Activated naive CD4-positive, alpha-beta T cell treated with anti-CD3 and anti-CD28 coated beads, Interleukin-2, amount 50 U/mL, for 24 hours (primary cell): Measurements from ENCODE around the gene SIRT1.
"Not testable (repeated sequence)": the region's sequence is repeated elsewhere in the genome, so short reads cannot be mapped to it uniquely, and the experiment has no call there.

ENCODE experiments used
- H3K27ac Mint-ChIP-seq: one replicate; pipeline ENCODE4 v1.8.0; 2021; ENCODE audit warnings: mild to moderate bottlenecking, mixed read lengths
- H3K27me3 Mint-ChIP-seq: one replicate; pipeline ENCODE4 v1.8.0; 2021; ENCODE audit warnings: mixed read lengths
- H3K36me3 Mint-ChIP-seq: one replicate; pipeline ENCODE4 v1.8.0; 2021; ENCODE audit warnings: mixed read lengths
- H3K4me1 Mint-ChIP-seq: one replicate; pipeline ENCODE4 v1.8.0; 2021; ENCODE audit warnings: mixed read lengths
- H3K4me3 Mint-ChIP-seq: one replicate; pipeline ENCODE4 v1.8.0; 2021; ENCODE audit warnings: mild to moderate bottlenecking, mixed read lengths
- H3K9me3 Mint-ChIP-seq: one replicate; pipeline ENCODE4 v1.8.0; 2021; ENCODE audit warnings: mixed read lengths

Gene SIRT1

GRCh38 chr10:67921065-67921464 is 36.6 kb downstream of the SIRT1 start:
- peaks cover 5% of the 10 kb centered on the region for H3K36me3 Mint-ChIP-seq
- H3K27ac Mint-ChIP-seq: peak overlapping the region; percentile 48
- H3K4me1 Mint-ChIP-seq: peaks cover 15% of the 10 kb centered on the region
- H3K27me3 Mint-ChIP-seq: no peaks in the 10 kb centered on the region
- no peak overlapping the region for H3K4me3 Mint-ChIP-seq
- no peaks in the 10 kb centered on the region for H3K9me3 Mint-ChIP-seq

GRCh38 chr10:67923551-67923950 is 39.1 kb downstream of the SIRT1 start:
- H3K4me1 Mint-ChIP-seq: no peaks in the 10 kb centered on the region
- peak overlapping the region; percentile 17 for H3K27ac Mint-ChIP-seq
- no peaks in the 10 kb centered on the region for H3K9me3 Mint-ChIP-seq
- H3K27me3 Mint-ChIP-seq: no peaks in the 10 kb centered on the region
- peaks cover 10% of the 10 kb centered on the region for H3K36me3 Mint-ChIP-seq
- H3K4me3 Mint-ChIP-seq: no peak overlapping the region

DNA sequence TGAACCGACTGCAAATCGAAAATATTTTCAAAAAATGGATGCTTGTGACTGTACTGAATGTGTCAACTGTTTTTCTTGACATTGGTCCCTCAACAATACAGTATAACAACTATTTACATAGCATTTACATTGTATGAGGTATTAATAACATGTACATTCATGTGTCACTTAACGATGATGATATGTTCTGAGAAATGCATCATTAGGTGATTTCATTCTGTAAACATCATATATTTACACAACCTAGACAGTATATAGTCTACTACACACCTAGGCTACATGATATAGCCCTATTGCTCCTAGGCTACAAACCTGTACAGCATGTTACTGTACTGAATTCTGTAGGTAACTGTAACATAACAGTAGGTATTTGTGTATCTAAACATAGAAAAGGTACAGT is 39.7 kb downstream of the SIRT1 start:
- H3K27ac Mint-ChIP-seq: no peak overlapping the region
- peaks cover 10% of the 10 kb centered on the region for H3K36me3 Mint-ChIP-seq
- H3K4me3 Mint-ChIP-seq: no peak overlapping the region
- H3K4me1 Mint-ChIP-seq: no peaks in the 10 kb centered on the region
- no peaks in the 10 kb centered on the region for H3K9me3 Mint-ChIP-seq
- H3K27me3 Mint-ChIP-seq: no peaks in the 10 kb centered on the region

GRCh38 chr10:67925449-67926005 is 41.1 kb downstream of the SIRT1 start:
- H3K9me3 Mint-ChIP-seq: no peaks in the 10 kb centered on the region
- H3K4me1 Mint-ChIP-seq: no peaks in the 10 kb centered on the region
- peaks cover 9% of the 10 kb centered on the region for H3K36me3 Mint-ChIP-seq
- no peaks in the 10 kb centered on the region for H3K27me3 Mint-ChIP-seq
- no peak overlapping the region for H3K4me3 Mint-ChIP-seq
- peak overlapping the region; percentile 46 for H3K27ac Mint-ChIP-seq

GRCh38 chr10:67926951-67927350 is 42.5 kb downstream of the SIRT1 start:
- H3K27ac Mint-ChIP-seq: no peak overlapping the region
- no peak overlapping the region for H3K4me3 Mint-ChIP-seq
- H3K36me3 Mint-ChIP-seq: peaks cover 9% of the 10 kb centered on the region
- no peaks in the 10 kb centered on the region for H3K9me3 Mint-ChIP-seq
- no peaks in the 10 kb centered on the region for H3K4me1 Mint-ChIP-seq
- H3K27me3 Mint-ChIP-seq: no peaks in the 10 kb centered on the region

GRCh38 chr10:67933199-67933598 is 48.7 kb downstream of the SIRT1 start:
- H3K27me3 Mint-ChIP-seq: no peaks in the 10 kb centered on the region
- no peak overlapping the region for H3K4me3 Mint-ChIP-seq
- H3K27ac Mint-ChIP-seq: no peak overlapping the region
- H3K36me3 Mint-ChIP-seq: peaks cover 11% of the 10 kb centered on the region
- H3K4me1 Mint-ChIP-seq: no peaks in the 10 kb centered on the region
- no peaks in the 10 kb centered on the region for H3K9me3 Mint-ChIP-seq

DNA sequence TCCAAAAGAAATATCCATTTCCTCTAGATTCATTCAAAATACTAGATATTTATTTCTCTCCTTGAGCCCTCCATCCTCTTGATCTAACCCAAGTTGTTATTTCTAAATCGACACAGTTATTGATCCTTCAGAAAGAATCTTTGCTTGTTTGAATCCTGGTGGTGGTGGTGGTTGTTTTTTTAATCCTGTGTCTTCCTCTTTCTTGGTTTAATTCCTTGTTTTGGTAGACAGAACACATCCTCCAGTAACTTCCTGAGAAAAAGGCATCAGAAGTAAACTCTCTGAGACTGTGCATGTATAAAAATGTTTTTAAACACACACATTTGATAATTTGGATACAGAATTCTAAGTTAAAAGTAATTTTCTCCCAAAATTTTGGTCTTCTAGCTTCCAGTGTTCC is 49.9 kb downstream of the SIRT1 start:
- Mint-ChIP-seq H3K27ac (peak overlapping the region; percentile 55), H3K4me1 (no peaks in the 10 kb centered on the region), H3K36me3 (peaks cover 11% of the 10 kb centered on the region), H3K27me3 (no peaks in the 10 kb centered on the region), H3K4me3 (no peak overlapping the region), H3K9me3 (no peaks in the 10 kb centered on the region)

DNA sequence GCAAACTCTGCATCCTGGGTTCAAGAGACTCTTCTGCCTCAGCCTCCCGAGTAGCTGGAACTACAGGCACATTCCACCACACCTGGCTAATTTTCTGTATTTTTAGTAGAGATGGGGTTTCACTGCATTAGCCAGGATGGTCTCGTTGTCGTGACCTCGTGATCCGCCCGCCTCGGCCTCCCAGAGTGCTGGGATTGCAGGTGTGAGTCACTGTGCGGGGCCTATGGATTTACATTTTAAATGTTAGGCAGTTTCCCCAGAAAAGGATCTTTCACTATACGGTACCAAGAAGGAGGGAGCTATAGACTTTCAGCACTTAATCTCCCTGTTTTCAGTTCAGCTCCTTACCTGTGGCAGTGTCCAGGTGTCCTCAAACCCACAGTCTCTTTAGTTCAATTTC is 50.8 kb downstream of the SIRT1 start:
- Mint-ChIP-seq H3K36me3 (peaks cover 11% of the 10 kb centered on the region), H3K9me3 (no peaks in the 10 kb centered on the region)

DNA sequence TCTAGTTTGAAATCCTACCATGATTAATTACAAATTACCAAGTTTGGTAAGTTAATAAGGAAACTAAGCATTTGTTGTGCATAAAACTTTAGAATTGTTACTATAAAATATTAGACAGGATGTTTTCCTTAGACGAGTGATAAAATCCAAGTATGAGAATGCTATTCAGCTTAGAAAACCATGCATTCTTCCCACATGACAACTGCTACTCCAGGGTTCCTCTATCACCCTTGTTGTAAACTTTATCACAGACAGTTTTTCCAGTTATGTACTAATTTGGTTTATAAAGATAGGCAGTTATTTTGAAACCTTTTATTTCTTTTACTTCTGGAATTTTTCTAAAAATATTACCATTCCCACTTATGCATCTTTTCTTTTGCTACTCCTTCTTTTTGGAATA is 52.0 kb downstream of the SIRT1 start:
- no peak overlapping the region for H3K27ac Mint-ChIP-seq
- no peaks in the 10 kb centered on the region for H3K27me3 Mint-ChIP-seq
- no peaks in the 10 kb centered on the region for H3K9me3 Mint-ChIP-seq
- H3K4me3 Mint-ChIP-seq: no peak overlapping the region
- H3K4me1 Mint-ChIP-seq: no peaks in the 10 kb centered on the region
- peaks cover 11% of the 10 kb centered on the region for H3K36me3 Mint-ChIP-seq

More for the DNA sequence above, 50.8 kb downstream of the SIRT1 start:
- no peak overlapping the region for H3K4me3 Mint-ChIP-seq
- no peak overlapping the region for H3K27ac Mint-ChIP-seq
- H3K4me1 Mint-ChIP-seq: no peaks in the 10 kb centered on the region
- no peaks in the 10 kb centered on the region for H3K27me3 Mint-ChIP-seq

DNA sequence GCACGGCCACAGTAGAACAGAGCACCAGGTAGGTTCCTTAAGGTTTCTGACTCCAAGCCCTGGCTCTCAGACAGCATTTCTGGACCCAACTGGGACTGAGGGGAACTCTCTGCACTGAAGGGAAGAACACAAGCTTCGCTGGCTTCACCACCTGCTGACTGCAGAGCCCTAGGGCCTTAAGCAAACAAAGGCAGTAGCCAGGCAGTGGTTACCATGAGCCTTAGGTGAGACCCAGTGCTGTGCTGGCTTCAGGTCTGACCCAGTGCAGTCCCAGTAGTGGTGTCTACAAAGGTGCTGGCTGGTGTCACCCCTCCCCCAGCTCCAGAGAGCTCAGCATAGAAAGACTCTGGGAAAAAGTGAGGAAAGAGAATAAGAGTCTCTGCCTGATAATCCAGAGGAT is 59.5 kb downstream of the SIRT1 start:
- Mint-ChIP-seq H3K36me3 (peaks cover 27% of the 10 kb centered on the region), H3K4me3 (no peak overlapping the region), H3K9me3 (peaks cover 5% of the 10 kb centered on the region), H3K27me3 (no peaks in the 10 kb centered on the region), H3K27ac (no peak overlapping the region), H3K4me1 (peaks cover 12% of the 10 kb centered on the region)

GRCh38 chr10:67955614-67956013 is 71.2 kb downstream of the SIRT1 start:
- H3K27ac Mint-ChIP-seq: no peak overlapping the region

DNA sequence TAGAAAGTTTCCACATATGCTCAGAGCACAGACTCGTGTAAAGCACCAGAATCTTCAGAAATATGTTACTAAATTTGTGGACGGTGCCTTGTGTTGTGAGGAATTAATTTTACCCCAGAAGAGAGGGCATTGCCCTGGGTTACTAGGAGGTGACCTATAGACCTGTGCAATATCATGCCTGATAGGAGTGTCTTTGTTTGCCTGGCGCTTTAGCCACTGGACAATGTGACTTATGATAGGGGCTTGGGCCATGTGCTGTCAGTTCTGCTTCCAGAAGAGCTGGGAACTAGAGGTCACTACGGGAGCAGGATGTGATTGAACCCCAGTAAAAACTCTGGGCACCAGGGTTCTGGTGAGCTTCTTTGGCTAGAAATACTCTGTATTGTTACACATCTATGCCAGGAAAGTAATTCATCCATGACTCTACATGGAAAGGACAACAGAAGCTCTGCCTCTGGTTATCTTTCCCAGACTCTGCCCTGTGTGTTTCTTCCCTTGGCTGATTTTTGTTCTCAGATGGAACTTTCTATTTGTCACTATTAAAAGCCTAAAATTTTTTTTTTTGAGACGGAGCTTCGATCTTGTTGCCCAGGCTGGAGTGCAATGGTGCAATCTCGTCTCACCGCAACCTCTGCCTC is 75.5 kb downstream of the SIRT1 start:
- Mint-ChIP-seq H3K4me1 (peaks cover 9% of the 10 kb centered on the region), H3K27me3 (no peaks in the 10 kb centered on the region), H3K36me3 (peaks cover 22% of the 10 kb centered on the region), H3K27ac (no peak overlapping the region), H3K9me3 (no peaks in the 10 kb centered on the region), H3K4me3 (no peak overlapping the region)

More at GRCh38 chr10:67955614-67956013, 71.2 kb downstream of the SIRT1 start:
- H3K4me1 Mint-ChIP-seq: no peaks in the 10 kb centered on the region
- peaks cover 23% of the 10 kb centered on the region for H3K36me3 Mint-ChIP-seq
- H3K9me3 Mint-ChIP-seq: no peaks in the 10 kb centered on the region
- no peak overlapping the region for H3K4me3 Mint-ChIP-seq
- H3K27me3 Mint-ChIP-seq: no peaks in the 10 kb centered on the region

GRCh38 chr10:67965456-67965855 is 81.0 kb downstream of the SIRT1 start:
- H3K9me3 Mint-ChIP-seq: no peaks in the 10 kb centered on the region
- H3K4me3 Mint-ChIP-seq: no peak overlapping the region
- H3K27ac Mint-ChIP-seq: no peak overlapping the region
- peaks cover 31% of the 10 kb centered on the region for H3K4me1 Mint-ChIP-seq
- no peaks in the 10 kb centered on the region for H3K27me3 Mint-ChIP-seq
- H3K36me3 Mint-ChIP-seq: peaks cover 36% of the 10 kb centered on the region

DNA sequence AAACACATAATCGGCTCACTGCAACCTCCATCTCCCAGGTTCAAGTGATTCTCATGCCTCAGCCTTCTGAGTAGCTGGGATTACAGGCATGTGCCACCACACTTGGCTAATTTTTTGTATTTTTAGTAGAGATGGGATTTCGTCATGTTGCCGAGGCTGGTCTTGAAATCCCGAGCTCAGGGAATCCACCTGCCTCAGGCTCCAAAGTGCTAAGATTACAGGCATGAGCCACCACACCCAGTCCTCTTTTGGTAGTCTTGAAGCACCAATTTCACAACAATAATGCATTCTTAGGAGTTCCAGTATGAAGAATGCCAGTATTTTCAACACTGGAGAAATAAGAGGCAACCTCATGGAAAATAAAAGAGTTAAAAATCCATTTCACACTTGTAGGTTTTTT is 81.6 kb downstream of the SIRT1 start:
- not testable (repeated sequence) for H3K4me3 Mint-ChIP-seq, H3K27me3 Mint-ChIP-seq, H3K27ac Mint-ChIP-seq, H3K9me3 Mint-ChIP-seq
- H3K36me3 Mint-ChIP-seq: peaks cover 35% of the 10 kb centered on the region
- peaks cover 31% of the 10 kb centered on the region for H3K4me1 Mint-ChIP-seq
